Middle frontal gyrus (tissue), 1 donor: ENCODE data around the gene UXS1.
A peak's percentile ranks its signal among the peaks of the same experiment; 100 is the strongest.

Experiments used
- DNase-seq: peaks from one replicate; pipeline ENCODE4 v3.0.0-alpha.2; 2015; ENCODE audit warnings: low spot score; ENCODE audit errors: extremely low spot score

Gene UXS1

DNA sequence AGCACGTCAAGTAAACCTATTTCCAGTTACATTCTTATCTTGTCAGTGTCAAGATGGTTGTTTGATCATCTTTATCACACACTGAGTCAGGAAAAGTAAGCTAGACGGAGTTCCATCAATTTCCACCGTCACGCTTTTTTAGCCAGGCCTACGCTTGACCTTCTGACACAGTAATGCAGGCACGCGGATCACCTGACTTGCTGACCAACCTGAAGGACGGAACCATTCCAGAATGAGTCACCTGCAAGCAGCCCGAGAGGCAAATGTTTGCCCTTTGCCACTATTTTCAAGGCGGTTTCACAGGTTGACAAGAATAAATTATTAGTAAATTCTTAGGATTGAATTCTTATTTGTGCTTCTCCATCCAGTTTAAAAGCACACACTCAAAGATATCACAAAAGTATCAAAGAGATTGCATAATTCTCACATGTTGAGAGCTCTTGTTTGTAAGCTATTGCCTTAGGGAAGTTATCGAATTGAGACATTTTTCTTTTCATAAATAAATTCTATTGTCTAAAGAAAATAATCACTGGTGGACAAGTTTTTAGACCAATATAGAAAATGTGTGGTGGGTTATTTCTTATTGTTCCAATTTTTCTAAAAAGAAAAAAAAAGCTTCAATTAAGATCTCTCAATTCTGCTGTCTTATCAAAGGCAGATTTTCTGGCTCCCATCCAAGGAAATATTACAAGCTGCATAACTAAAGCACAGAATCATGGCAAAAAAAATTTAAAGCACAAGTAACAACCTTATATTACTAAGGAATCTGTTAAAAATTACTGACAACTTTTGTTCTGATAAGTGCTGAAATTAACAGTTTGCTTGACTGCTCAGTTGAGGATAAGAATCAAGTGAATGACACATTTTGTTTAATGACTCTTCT, 31.9 kb downstream of the UXS1 start:
- DNase-seq = no peak

- no peak for DNase-seq
Observed at GRCh38 chr2:106161341-106161740, 32.8 kb downstream of the UXS1 start.

GRCh38 chr2:106160786-106161261, 33.3 kb downstream of the UXS1 start:
- DNase-seq = no peak

GRCh38 chr2:106159866-106160785, 34.0 kb downstream of the UXS1 start:
- DNase-seq = peak; percentile 28

GRCh38 chr2:106158871-106159270, 35.2 kb downstream of the UXS1 start:
- DNase-seq = no peak

GRCh38 chr2:106158131-106158530, 36.0 kb downstream of the UXS1 start:
- DNase-seq = no peak

DNA sequence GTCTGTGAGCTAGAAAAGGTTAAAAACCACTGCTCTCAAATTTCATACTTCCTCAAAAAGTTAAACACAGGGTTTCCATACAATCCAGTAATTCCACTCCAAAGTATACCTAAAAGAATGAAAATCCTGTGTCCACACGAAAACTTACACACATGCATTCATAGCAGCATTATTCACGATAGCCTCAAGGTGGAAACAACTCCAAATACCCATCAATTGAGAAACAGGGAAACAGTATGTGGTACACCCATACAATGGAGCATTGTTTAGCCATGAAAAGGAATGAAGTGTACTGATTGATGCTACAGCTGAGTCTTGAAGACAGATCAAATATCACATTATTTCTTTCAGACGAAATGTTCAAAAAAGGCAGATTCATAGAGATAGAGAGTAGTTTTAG, 36.7 kb downstream of the UXS1 start:
- DNase-seq = no peak

GRCh38 chr2:106156305-106157296, 37.5 kb downstream of the UXS1 start:
- DNase-seq = no peak

DNA sequence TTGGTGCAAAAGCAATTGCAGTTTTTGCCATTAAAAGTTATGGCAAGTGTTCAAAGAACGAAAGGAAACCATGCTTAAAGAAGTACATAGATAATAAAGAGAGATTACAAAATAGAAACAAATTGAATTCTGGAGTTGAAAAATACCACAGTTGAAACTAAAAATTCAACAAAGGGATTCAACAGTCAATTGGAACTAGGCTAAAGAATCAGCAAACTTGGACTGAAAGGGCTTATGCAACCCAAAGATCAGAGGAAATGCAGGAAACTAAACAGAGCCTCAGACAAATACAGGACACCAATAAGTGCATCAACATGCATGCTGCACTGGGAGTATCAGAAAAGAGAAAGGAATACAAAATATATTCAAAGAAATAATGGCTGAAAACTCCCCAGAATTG, 40.3 kb downstream of the UXS1 start:
- DNase-seq = no peak

- DNase-seq = no peak
Observed at GRCh38 chr2:106147665-106148064, 46.4 kb downstream of the UXS1 start.

- no peak for DNase-seq
Observed at GRCh38 chr2:106147159-106147558, 46.9 kb downstream of the UXS1 start.

GRCh38 chr2:106144621-106145331, 49.3 kb downstream of the UXS1 start:
- DNase-seq = no peak

GRCh38 chr2:106143495-106144215, 50.4 kb downstream of the UXS1 start:
- no peak for DNase-seq

DNA sequence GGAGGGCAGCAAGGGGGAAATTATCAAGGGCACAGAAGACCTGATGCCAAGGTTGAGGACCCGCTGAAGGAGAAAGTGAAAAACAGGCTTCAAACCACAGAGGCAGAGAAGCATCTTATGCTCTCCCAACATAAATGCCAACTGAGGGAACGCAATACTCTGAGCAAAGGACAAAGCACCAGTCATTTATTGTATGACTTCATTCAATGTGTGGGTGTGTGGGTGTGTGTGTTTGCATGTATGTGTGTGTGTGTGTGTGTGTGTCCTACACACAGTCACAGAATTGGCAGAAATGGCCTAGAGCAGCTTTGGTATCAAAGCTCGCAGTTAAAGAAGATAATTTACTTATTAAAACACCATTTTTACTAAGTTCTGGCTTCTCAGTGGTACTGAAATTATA, 51.4 kb downstream of the UXS1 start:
- DNase-seq = no peak

- no peak for DNase-seq
Observed at GRCh38 chr2:106140913-106141312, 53.2 kb downstream of the UXS1 start.

DNA sequence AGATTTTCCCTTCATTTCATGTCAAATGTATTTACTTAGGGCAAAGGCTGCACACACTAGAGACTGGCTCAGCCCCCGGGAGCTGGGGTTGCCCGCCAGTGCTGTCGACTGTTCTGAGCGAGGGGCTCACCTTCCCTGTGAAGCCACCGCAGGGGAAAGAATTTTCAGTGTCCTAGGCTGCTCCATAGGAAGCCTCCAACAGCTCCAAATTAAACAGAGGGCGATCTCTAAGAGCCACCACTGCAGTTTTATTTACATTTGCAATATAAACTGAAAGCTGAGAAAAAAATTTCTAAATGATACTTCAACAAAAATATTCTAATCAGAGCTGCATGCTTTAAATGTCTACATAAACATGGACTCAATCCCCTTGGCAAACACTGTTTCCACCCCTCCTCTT, 54.0 kb downstream of the UXS1 start:
- DNase-seq = no peak

- no peak for DNase-seq
Observed at GRCh38 chr2:106139238-106139935, 54.7 kb downstream of the UXS1 start.

DNA sequence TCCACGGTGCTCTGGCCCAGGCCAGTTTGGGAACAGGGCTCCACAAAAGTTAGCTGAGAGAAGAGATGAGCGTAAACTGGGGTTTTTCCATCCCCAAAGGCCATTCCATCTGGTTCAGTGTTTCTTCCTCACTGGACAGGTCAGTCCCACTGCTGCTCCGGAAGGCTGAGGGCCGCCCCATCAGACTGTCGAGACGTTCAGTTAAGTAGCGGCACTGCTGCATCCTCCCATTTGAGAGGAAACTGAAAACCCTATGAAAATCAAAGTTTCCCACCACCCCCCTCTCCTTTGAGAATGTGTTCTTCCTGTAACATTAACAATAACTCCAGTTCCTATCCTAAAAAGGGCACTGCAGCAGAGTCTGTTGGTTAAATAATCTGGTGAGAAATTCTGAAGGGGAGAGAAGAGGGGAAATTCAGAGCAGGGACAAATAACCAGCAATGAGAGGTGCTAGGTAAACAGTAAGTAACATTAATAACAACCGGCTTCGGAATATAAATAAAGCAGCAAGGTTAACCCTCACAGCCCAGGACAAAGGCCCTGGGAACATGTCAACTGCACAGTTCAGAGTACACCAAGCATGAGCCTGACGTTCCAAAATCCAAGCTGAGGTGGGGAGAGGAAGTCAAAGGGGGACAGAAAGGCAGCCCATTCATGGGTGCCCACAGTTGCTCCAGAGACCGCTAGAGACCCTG, 55.4 kb downstream of the UXS1 start:
- no peak for DNase-seq
